Neural cell (in vitro differentiated cells): ENCODE data around the gene RAD50. TPM values are rescaled to one million over a fixed set of nuclear protein-coding genes. Genes with fewer than 3 reads are reported as not detected.

Experiments
- H2AFZ ChIP-seq: fragments of 200-600, 300-800 bp; sonication (generic), shearing (Covaris generic); 2 replicates; pipeline ENCODE4 v1.6.0; 2014; ENCODE audit warnings: low read depth, mild to moderate bottlenecking, antibody characterized with exemption, low read length, moderate library complexity
- H3F3A ChIP-seq: fragments of 200-600 bp; shearing (Covaris generic); 2 replicates; pipeline ENCODE4 v1.6.1; 2016; ENCODE audit warnings: mild to moderate bottlenecking, moderate library complexity, mixed read lengths, antibody characterized with exemption, low read length; ENCODE audit not compliant: insufficient read depth, poor library complexity, severe bottlenecking
- H3K27ac ChIP-seq: fragments of 200-600, 300-800 bp; sonication (generic), shearing (Covaris generic); 2 replicates; pipeline ENCODE4 v1.5.1; 2014; ENCODE audit warnings: mild to moderate bottlenecking, low read length, moderate library complexity
- H3K27me3 ChIP-seq: fragments of 300-800, 200-600 bp; sonication (generic), shearing (Covaris generic); 2 replicates; pipeline ENCODE4 v1.6.0; 2014; ENCODE audit warnings: mild to moderate bottlenecking, low read depth, low read length, moderate library complexity; ENCODE audit not compliant: insufficient read depth
- H3K36me3 ChIP-seq: fragments of 300-800, 200-600 bp; sonication (generic), shearing (Covaris generic); 2 replicates; pipeline ENCODE4 v1.5.1; 2014; ENCODE audit warnings: mild to moderate bottlenecking, antibody characterized with exemption, low read length, moderate library complexity; ENCODE audit not compliant: insufficient read depth
- H3K4me2 ChIP-seq: fragments of 300-800, 200-600 bp; sonication (generic), shearing (Covaris generic); 2 replicates; pipeline ENCODE4 v1.6.0; 2014; ENCODE audit warnings: mild to moderate bottlenecking, low read length
- H3K4me3 ChIP-seq: fragments of 300-800, 200-600 bp; sonication (generic), shearing (Covaris generic); 2 replicates; pipeline ENCODE4 v1.5.1; 2014; ENCODE audit warnings: mild to moderate bottlenecking, low read length, moderate library complexity
- H3K79me2 ChIP-seq: fragments of 200-600 bp; shearing (Covaris generic); replicated peaks from 2 replicates; pipeline ENCODE4 v1.6.0; 2014; ENCODE audit warnings: mild to moderate bottlenecking, low read length, moderate library complexity; ENCODE audit not compliant: insufficient read depth
- H3K9ac ChIP-seq: fragments of 300-800, 200-600 bp; sonication (generic), shearing (Covaris generic); 2 replicates; pipeline ENCODE4 v1.6.1; 2016; ENCODE audit warnings: mild to moderate bottlenecking, low read length, mixed read lengths
- H3K9me2 ChIP-seq: fragments of 200-600 bp; shearing (Covaris generic); 2 replicates; pipeline ENCODE4 v1.6.1; 2016; ENCODE audit warnings: mild to moderate bottlenecking, low read length, mixed read lengths; ENCODE audit not compliant: insufficient read depth
- H3K9me3 ChIP-seq: fragments of 200-600, 300-800 bp; sonication (generic), shearing (Covaris generic); 2 replicates; pipeline ENCODE4 v1.6.1; 2016; ENCODE audit warnings: mild to moderate bottlenecking, mixed run types, low read length, moderate library complexity, mixed read lengths
- H4K20me1 ChIP-seq: fragments of 200-600 bp; shearing (Covaris generic); 2 replicates; pipeline ENCODE4 v1.6.1; 2016; ENCODE audit warnings: mild to moderate bottlenecking, mixed run types; ENCODE audit not compliant: insufficient read depth
- EP300 ChIP-seq: fragments of 450-650 bp; conservative IDR thresholded peaks from 2 replicates; pipeline ENCODE4 v1.6.1; 2014; ENCODE audit warnings: antibody characterized with exemption, mild to moderate bottlenecking, moderate library complexity; ENCODE audit not compliant: poor library complexity, severe bottlenecking
- EZH2 ChIP-seq: fragments of 200-600, 300-800 bp; shearing (Covaris generic), sonication (generic); IDR thresholded peaks from 2 replicates; pipeline ENCODE4 v1.6.1; 2014; ENCODE audit warnings: antibody characterized with exemption, low read length, borderline replicate concordance, mild to moderate bottlenecking; ENCODE audit not compliant: insufficient read depth, poor library complexity, severe bottlenecking
- MXI1 ChIP-seq: fragments of 450-650 bp; conservative IDR thresholded peaks from 2 replicates; pipeline ENCODE4 v1.6.1; 2014; ENCODE audit warnings: antibody characterized with exemption, mild to moderate bottlenecking; ENCODE audit not compliant: poor library complexity, severe bottlenecking
- POLR2AphosphoS5 ChIP-seq: IDR thresholded peaks from 2 replicates; pipeline ENCODE4 v1.6.1; 2012
- RAD21 ChIP-seq: fragments of 450-650 bp; conservative IDR thresholded peaks from 2 replicates; pipeline ENCODE4 v1.6.1; 2014; ENCODE audit warnings: antibody characterized with exemption, mild to moderate bottlenecking, moderate library complexity
- SMC3 ChIP-seq: fragments of 450-650 bp; conservative IDR thresholded peaks from 2 replicates; pipeline ENCODE4 v1.6.1; 2014; ENCODE audit warnings: antibody characterized with exemption, mild to moderate bottlenecking, moderate library complexity; ENCODE audit not compliant: poor library complexity
- TAF1 ChIP-seq: IDR thresholded peaks from 2 replicates; pipeline ENCODE4 v1.6.1; 2012; ENCODE audit warnings: low read depth
- polyA plus RNA-seq: library from polyadenylated mRNA; depleted of rRNA; stranded (reverse); fragments of >200 nt; gene quantifications from 2 replicates; pipeline ENCODE4 v1.2.3, GENCODE V29; 2014
- TF ChIP-seq, protein P1 (sequence below): IDR thresholded peaks from 2 replicates; pipeline ENCODE4 v1.6.1; 2012; ENCODE audit warnings: borderline replicate concordance
- TF ChIP-seq, protein P2 (sequence below): fragments of 450-650 bp; IDR thresholded peaks from 2 replicates; pipeline ENCODE4 v1.5.1; 2014; ENCODE audit warnings: antibody characterized with exemption, mild to moderate bottlenecking, moderate library complexity; ENCODE audit not compliant: poor library complexity, severe bottlenecking

Gene RAD50
- polyA plus RNA-seq, 1 donor from 2014 or later: 6.7 TPM

DNA sequence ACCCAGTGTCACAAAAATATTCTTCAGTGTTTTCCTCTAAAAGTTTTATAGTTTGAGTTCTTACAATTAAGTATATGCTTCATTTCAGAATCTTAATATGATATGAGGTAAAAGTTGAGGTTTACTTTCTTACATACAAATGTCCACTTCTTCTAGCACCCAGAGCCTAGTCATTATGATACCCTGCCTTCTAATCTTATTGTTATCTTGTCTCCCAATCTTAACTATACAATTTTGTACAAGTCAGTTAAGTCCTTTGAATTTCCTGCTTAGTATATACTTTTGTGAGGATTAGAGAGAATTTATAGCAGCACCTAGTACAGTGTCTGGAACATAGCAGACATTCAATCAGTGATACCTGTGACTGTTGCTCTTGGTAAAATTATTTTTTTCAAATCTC lies 29.3 kb downstream of the RAD50 start:
- H3K4me2 ChIP-seq: no peak overlapping the region
- H3K36me3 ChIP-seq: no peaks in the 10 kb centered on the region

DNA sequence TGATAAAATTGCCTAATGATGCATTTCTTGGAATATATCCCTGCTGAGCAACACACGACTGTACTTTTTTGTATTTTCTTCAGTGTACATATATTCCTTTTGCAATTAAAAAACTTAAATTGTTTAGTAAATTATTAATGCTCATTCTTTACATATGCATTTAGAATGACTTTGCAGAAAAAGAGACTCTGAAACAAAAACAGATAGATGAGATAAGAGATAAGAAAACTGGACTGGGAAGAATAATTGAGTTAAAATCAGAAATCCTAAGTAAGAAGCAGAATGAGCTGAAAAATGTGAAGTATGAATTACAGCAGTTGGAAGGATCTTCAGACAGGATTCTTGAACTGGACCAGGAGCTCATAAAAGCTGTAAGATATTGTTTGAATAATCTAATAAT lies 32.7 kb downstream of the RAD50 start:
- no peaks in the 10 kb centered on the region for H3K9me2 ChIP-seq
- no peaks in the 10 kb centered on the region for H3K79me2 ChIP-seq
- H3K36me3 ChIP-seq: no peaks in the 10 kb centered on the region
- no peak overlapping the region for H3K9ac ChIP-seq
- no peak overlapping the region for H3K4me2 ChIP-seq
- no peak overlapping the region for H3K4me3 ChIP-seq
- no peaks in the 10 kb centered on the region for H3K27me3 ChIP-seq
- no peaks in the 10 kb centered on the region for H4K20me1 ChIP-seq
- no peaks in the 10 kb centered on the region for H3F3A ChIP-seq
- no peaks in the 10 kb centered on the region for H3K9me3 ChIP-seq
- H2AFZ ChIP-seq: no peak overlapping the region
- no peak overlapping the region for H3K27ac ChIP-seq
- TF ChIP-seq EZH2 (no peak), MXI1 (no peak), TAF1 (no peak), RAD21 (no peak), POLR2AphosphoS5 (no peak), EP300 (no peak), SMC3 (no peak)
- TF ChIP-seq, protein P1, sequence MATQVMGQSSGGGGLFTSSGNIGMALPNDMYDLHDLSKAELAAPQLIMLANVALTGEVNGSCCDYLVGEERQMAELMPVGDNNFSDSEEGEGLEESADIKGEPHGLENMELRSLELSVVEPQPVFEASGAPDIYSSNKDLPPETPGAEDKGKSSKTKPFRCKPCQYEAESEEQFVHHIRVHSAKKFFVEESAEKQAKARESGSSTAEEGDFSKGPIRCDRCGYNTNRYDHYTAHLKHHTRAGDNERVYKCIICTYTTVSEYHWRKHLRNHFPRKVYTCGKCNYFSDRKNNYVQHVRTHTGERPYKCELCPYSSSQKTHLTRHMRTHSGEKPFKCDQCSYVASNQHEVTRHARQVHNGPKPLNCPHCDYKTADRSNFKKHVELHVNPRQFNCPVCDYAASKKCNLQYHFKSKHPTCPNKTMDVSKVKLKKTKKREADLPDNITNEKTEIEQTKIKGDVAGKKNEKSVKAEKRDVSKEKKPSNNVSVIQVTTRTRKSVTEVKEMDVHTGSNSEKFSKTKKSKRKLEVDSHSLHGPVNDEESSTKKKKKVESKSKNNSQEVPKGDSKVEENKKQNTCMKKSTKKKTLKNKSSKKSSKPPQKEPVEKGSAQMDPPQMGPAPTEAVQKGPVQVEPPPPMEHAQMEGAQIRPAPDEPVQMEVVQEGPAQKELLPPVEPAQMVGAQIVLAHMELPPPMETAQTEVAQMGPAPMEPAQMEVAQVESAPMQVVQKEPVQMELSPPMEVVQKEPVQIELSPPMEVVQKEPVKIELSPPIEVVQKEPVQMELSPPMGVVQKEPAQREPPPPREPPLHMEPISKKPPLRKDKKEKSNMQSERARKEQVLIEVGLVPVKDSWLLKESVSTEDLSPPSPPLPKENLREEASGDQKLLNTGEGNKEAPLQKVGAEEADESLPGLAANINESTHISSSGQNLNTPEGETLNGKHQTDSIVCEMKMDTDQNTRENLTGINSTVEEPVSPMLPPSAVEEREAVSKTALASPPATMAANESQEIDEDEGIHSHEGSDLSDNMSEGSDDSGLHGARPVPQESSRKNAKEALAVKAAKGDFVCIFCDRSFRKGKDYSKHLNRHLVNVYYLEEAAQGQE: no peak
- TF ChIP-seq, protein P2, sequence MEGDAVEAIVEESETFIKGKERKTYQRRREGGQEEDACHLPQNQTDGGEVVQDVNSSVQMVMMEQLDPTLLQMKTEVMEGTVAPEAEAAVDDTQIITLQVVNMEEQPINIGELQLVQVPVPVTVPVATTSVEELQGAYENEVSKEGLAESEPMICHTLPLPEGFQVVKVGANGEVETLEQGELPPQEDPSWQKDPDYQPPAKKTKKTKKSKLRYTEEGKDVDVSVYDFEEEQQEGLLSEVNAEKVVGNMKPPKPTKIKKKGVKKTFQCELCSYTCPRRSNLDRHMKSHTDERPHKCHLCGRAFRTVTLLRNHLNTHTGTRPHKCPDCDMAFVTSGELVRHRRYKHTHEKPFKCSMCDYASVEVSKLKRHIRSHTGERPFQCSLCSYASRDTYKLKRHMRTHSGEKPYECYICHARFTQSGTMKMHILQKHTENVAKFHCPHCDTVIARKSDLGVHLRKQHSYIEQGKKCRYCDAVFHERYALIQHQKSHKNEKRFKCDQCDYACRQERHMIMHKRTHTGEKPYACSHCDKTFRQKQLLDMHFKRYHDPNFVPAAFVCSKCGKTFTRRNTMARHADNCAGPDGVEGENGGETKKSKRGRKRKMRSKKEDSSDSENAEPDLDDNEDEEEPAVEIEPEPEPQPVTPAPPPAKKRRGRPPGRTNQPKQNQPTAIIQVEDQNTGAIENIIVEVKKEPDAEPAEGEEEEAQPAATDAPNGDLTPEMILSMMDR: no peak

More for the DNA sequence above, 29.3 kb downstream of the RAD50 start:
- Histone ChIP-seq H3K9ac (no peak overlapping the region), H3K9me2 (no peaks in the 10 kb centered on the region), H3K27ac (no peak overlapping the region), H3K4me3 (no peak overlapping the region), H3F3A (no peaks in the 10 kb centered on the region), H3K27me3 (no peaks in the 10 kb centered on the region), H2AFZ (no peak overlapping the region), H4K20me1 (no peaks in the 10 kb centered on the region), H3K9me3 (no peaks in the 10 kb centered on the region), H3K79me2 (no peaks in the 10 kb centered on the region)
- TF ChIP-seq EZH2 (no peak), POLR2AphosphoS5 (no peak), MXI1 (no peak), SMC3 (no peak), TAF1 (no peak), RAD21 (no peak), EP300 (no peak)
- TF ChIP-seq, protein P2: no peak
- TF ChIP-seq, protein P1: no peak
